Ovary (tissue), 3 donors: Measurements from ENCODE around the gene ATP1A2.

ENCODE experiments used
- CTCF ChIP-seq, 3 donors: fragments of 450-650 bp in 2 of 3; fragments of 200-600 bp in 1 of 3; IDR thresholded peaks; one replicate each; pipeline versions ENCODE4 v1.5.1 to v1.8.0; 2016 to 2022; ENCODE audit warnings: antibody characterized with exemption in 3 of 3, mild to moderate bottlenecking in 1 of 3
- EP300 ChIP-seq: sonication (generic); formaldehyde crosslinking; IDR thresholded peaks from one replicate; pipeline ENCODE4 v1.6.1; 2017; ENCODE audit warnings: antibody characterized with exemption
- POLR2A ChIP-seq: fragments of 450-650 bp; IDR thresholded peaks from one replicate; pipeline ENCODE4 v1.6.1; 2017; ENCODE audit warnings: antibody characterized with exemption, mild to moderate bottlenecking, moderate library complexity
- donor health status: DM: no; HTN: no; CAD: no.

DNA sequence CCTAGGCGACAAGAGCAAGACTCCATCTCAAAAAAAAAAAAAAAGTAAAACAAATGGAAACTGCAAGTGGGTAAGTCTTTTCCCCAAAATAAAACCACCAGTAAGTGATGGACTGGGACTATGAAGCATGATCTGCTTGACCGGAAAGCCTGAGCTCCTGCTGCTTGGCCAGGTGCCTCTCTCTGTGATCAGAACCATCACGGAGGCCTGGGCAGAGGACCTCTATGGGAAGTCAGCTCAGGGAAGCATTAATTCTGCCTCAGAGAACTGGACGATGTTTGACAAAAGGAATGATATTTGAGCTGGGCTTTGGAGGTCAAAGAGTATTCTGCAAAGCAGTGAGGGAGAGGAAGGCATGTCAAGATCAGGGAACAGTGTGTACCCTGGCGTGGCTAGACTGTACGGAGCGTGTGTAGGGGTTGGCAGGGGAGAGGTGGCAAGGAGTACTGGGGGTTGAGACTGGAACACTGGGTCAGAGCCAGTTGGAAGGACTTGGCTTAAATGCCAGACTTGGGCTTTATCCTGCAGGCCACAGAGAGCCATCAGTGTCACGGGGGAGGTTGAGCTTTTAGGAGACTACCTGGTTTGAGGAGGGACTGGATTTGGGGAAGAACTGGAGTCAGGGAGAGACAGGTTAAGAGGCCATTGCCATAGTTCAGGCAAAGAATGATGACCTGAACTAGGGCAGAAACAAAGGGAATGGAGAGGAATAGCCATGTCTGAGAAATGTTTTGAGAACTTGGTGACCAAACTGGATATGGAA lies 16.4 kb downstream of the ATP1A2 start:
- no peak for TF ChIP-seq CTCF (IDR thresholded peaks at IDR 0.05)
- TF ChIP-seq POLR2A: no peak
- TF ChIP-seq EP300: no peak
